Measurements from ENCODE around the gene PDIA6. TPM values are rescaled to one million over a fixed set of nuclear protein-coding genes. Genes with fewer than 3 reads are reported as not detected.
"Not testable (repeated sequence)": the region's sequence is repeated elsewhere in the genome, so short reads cannot be mapped to it uniquely, and the experiment has no call there.

Gene PDIA6
- polyA plus RNA-seq, 4 donors = 356 to 400 (median 363) TPM

DNA sequence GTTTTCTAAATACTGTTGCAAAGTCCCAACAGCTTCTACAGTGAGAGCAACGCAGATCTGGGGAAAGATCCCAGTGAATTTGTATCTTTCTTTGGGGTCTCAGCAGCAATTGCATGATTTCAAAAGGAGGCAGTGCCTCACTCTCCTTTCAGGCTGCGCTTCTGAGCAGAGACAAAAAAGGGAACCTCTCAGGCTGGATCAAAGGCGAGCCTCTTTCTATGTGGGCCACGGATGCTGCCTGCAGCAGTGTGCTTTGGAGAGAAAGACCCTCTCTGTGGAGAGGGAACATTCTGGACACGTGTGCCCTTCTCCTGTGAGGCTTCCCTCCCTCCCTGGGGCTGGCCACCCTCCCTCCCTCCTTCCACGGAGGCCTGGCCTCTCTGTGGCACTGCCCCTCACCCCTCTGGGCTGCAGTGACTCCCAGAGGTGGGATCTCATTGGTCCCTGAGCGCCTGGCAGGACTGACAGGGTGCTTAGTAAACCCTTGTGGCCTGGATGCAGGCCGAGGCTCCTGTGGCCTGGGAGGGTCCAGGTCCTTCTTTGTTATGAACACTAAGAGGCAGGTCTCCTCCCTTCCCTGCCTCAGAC, 21.6 kb upstream of the PDIA6 start:
- no peak for DNase-seq (ENCODE audit: low read depth in 4 of 4, low spot score in 3 of 4)

DNA sequence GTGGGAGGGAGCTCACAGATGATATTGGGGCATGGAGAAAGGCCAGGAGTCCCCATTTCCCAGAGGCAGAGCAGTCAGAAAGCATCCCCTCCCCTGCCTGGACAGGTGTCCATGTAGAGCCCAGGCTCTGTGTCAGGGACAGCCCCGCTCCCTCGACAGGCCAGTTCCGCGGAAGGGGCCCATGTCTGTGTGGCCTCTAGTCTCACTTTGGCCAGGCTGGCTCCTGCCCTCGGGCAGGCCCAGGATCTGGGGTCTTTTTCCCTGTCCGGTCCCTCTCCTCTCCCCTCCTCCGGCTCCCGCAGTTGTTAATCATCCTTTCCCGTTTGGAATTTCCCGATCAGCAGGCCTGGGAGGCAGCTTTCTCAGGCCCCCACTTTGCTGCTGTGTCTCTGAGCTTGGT, 20.4 kb upstream of the PDIA6 start:
- no peak for DNase-seq (ENCODE audit: low read depth in 4 of 4, low spot score in 3 of 4)

DNA sequence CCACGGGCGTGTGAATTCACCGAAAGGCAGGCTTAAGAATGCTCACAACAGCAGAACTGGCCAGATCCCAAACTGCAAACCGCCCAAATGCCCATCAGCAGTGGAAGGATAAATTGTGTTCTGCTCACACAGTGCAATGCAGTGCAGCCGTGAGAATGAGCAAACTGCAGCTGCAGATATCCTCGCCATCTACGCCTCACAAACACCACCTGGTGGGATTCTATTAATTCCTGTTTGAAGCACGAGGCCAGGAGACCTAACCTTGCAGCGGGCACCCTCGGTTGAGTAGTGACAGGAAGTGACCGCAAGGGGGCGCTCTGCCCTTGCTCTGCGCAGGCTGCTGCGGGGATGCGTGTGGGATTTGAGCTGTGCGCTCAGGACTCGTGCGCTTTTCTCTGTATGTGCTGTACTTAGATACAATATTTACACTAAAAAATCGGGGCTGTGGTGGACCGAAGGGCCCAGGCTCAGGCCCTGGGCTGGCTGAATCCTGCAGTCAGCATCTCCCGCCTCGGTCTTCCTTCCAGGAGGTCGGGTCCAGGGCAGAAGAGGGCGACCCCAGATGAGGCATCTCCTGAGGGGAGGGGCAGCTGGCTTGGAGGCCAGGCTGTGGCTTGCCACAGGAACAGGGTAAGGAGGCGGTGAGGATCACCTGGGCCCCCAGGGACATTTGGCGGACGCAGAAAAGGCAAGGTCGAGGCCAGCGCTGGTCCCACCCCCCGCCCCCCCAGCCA, 19.8 kb upstream of the PDIA6 start:
- peak in 3 of 4 donors; percentile 61 to 83 (median 67) for DNase-seq (ENCODE audit: low read depth in 4 of 4, low spot score in 3 of 4)

- DNase-seq (ENCODE audit: low read depth in 4 of 4, low spot score in 3 of 4) = no peak
Measured at GRCh38 chr2:10831400-10831985, 18.9 kb upstream of the PDIA6 start.

- no peak for DNase-seq (ENCODE audit: low read depth in 4 of 4, low spot score in 3 of 4)
Measured at GRCh38 chr2:10830641-10831399, 18.2 kb upstream of the PDIA6 start.

DNA sequence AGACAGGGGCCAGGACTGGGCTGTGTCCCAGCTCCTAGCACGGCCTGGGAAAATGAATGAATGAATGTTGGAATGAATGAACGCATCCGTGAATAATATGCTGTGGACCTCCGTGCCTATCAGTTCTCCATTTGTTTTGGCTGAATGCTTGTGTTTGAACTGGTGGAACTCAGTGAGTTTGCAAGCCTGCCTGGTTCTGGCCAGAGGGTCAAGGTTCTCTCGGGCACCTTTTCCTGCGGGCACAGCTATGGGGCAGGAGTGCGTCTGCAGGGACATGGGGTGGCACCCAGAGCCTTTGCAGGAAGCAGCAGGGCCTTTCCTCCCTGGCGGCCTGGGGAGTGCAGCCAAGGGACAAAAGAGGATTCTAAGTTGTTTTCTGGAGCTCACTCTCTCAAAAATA, 17.6 kb upstream of the PDIA6 start:
- DNase-seq (ENCODE audit: low read depth in 4 of 4, low spot score in 3 of 4) = no peak

- no peak for DNase-seq (ENCODE audit: low read depth in 4 of 4, low spot score in 3 of 4)
Measured at GRCh38 chr2:10829299-10829698, 16.7 kb upstream of the PDIA6 start.

DNA sequence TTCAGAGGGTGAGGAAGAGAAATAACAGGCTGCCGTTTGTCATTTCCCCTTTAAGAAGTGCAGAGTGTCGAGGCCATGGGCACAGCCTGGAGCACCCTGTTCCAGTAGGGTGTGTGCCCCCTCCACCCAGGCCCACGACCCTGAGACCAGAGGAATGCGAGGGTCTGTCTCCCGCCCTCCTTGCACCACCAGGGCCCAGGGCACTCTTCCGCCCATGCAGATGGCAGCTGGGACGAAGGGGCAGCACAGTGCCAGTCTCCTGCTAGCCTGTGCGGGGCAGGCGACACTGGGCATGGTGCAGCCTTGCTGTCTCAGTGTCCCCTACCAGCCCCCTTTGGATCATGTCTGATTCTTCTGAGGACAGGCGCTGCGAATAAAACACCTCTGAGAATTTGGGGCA, 15.8 kb upstream of the PDIA6 start:
- DNase-seq (ENCODE audit: low read depth in 4 of 4, low spot score in 3 of 4) = no peak

- DNase-seq (ENCODE audit: low read depth in 4 of 4, low spot score in 3 of 4) = no peak
Measured at GRCh38 chr2:10826625-10827024, 14.0 kb upstream of the PDIA6 start.

GRCh38 chr2:10826026-10826425, 13.4 kb upstream of the PDIA6 start:
- DNase-seq (ENCODE audit: low read depth in 4 of 4, low spot score in 3 of 4) = no peak

- DNase-seq (ENCODE audit: low read depth in 4 of 4, low spot score in 3 of 4) = no peak
Measured at GRCh38 chr2:10824191-10824590, 11.6 kb upstream of the PDIA6 start.

DNA sequence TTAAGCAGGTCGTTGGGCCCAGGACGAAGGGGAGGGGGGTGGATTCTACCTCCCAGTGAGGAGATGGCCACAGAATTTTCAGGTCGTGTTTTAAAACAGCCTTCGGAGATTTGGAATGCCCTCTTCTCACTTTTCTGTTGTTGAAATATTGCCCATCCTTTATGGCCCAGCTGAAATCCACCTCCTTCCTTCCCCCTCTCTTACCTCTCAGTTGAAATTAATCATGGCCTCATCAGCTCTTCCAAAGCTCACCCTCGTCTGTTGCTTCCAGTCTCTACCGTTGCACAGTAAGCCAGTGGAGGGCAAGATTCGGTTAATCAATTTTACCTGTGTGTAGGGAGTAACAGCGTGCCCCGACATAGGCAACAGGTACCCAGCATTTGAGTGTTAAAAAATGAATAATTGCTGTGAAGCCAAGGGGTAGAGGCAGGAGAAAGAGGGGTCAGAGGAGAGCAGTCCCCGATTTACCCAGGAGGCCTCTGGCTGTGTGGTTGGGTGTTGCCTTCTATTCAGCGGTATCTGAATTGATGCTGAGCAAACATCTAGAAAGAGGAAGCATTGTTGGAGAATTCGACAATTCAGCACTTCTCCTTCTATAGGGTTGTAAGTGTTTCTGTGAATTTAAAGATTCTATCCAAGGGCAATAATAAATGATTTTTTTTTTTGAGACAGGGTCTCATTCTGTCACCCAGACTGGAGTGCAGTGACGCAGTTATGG, 8.6 kb upstream of the PDIA6 start:
- DNase-seq (ENCODE audit: low read depth in 4 of 4, low spot score in 3 of 4) = no peak

GRCh38 chr2:10820562-10820961, 8.0 kb upstream of the PDIA6 start:
- no peak for DNase-seq (ENCODE audit: low read depth in 4 of 4, low spot score in 3 of 4)

DNA sequence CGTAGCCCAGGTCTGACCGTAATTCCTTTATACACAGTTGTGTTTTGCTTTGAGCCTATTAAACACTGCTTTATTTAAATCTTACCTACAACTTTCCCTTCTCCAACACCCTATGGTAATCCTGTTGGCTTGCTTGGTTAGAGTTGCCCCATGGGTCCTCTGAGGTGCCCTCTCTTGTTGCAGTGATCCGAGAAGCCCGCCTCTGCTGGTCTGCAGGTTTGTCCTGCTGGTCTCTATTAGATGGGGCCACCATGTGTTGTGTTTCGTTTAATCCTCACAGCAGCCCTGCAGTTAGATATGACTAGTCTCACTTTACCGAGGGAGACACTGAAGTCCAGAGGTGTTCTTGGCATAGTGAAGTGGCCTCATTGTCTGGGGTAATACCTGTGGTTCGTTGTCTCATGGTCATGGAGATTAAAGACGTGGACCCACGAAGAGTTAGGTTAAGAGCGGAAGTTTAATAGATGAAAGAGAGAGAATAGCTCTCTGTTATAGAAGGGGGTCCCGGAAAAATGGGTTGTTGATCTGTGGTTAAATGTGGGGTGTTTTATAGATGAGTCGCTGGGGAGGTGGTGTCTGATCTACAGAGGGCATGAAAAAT, 7.2 kb upstream of the PDIA6 start:
- no peak for DNase-seq (ENCODE audit: low read depth in 4 of 4, low spot score in 3 of 4)

GRCh38 chr2:10818984-10819383, 6.4 kb upstream of the PDIA6 start:
- DNase-seq (ENCODE audit: low read depth in 4 of 4, low spot score in 3 of 4) = no peak

DNA sequence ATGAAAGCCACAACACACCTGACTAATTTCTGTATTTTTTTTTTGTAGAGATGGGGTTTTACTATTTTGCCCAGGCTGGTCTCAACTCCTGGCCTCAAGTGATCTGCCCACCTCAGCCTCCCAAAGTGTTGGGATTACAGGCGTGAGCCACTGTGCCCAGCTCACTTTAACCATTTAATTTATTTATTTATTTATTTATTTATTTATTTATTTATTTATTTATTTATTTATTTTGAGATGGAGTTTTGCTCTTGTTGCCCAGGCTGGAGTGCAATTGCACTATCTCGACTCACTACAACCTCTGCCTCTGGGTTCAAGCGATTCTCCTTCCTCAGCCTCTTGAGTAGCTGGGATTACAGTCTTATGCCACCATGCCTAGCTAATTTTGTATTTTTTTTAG, 5.7 kb upstream of the PDIA6 start:
- DNase-seq (ENCODE audit: low read depth in 4 of 4, low spot score in 3 of 4) = not testable (repeated sequence)

- DNase-seq (ENCODE audit: low read depth in 4 of 4, low spot score in 3 of 4) = no peak
Measured at GRCh38 chr2:10817413-10817812, 4.8 kb upstream of the PDIA6 start.

DNA sequence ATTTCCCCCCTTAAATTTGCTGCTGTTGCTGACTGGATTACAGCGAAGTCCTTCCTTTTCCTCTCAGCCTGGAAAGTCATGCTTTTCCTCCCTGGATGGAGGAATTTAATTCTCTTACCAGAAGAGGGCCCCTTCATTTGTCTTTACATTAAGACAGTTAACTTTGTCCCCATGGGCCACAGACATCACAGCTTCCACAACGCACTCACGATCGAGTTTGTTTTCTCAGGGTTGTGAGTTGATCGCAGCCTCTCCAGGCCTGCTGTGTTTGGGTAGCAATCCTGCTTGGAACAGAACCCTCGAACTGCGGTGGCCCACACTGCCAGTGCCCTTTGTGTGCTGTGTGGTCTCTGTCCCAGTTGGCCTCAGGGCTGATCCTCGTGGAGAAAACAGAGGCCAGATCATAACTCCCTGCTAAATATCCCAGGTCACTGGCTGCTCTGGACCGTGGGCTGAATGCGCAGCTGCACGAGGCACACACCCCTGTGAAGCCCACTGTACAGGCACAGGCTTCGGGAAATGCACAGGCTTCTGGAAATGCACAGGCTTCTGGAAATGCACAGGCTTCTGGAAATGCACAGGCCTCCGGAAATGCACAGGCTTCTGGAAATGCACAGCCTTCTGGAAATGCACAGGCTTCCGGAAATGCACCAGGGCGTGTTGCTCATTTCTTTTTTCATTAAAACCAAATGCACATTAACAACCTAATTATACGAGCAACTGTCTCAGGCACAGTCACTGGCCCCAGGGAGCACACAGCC, 2.2 kb upstream of the PDIA6 start:
- no peak for DNase-seq (ENCODE audit: low read depth in 4 of 4, low spot score in 3 of 4)

- no peak for DNase-seq (ENCODE audit: low read depth in 4 of 4, low spot score in 3 of 4)
Measured at GRCh38 chr2:10814142-10814541, 1.6 kb upstream of the PDIA6 start.

Data from right renal pelvis (tissue), 4 donors.